CD4-positive, alpha-beta T cell treated with Interleukin-2 at 100 ng/mL for 4 hours (primary cell): ENCODE data around the gene IGSF3.

Source experiments
- DNase-seq: peaks from one replicate; pipeline ENCODE4 v3.0.0-alpha.2; 2020; ENCODE audit warnings: low spot score

The IGSF3 gene

GRCh38 chr1:116667575-116668105, at the start of gene IGSF3:
Gene IGSF3 (minus strand): TSS chr1:116667733. CDS start chr1:116666326, 1,407 bp downstream.
- DNase-seq: peak; percentile 17

- no peak for DNase-seq
Measured at GRCh38 chr1:116717318-116717717, 49.8 kb upstream of the IGSF3 start.

- no peak for DNase-seq
Measured at GRCh38 chr1:116716391-116716790, 48.9 kb upstream of the IGSF3 start.

GRCh38 chr1:116713474-116713873, 45.9 kb upstream of the IGSF3 start:
- no peak for DNase-seq

- no peak for DNase-seq
Measured at GRCh38 chr1:116712510-116712909, 45.0 kb upstream of the IGSF3 start.

GRCh38 chr1:116711263-116711840, 43.8 kb upstream of the IGSF3 start:
- DNase-seq: no peak

GRCh38 chr1:116710420-116711262, 43.1 kb upstream of the IGSF3 start:
- no peak for DNase-seq

- DNase-seq: no peak
Measured at GRCh38 chr1:116709666-116710167, 42.2 kb upstream of the IGSF3 start.

GRCh38 chr1:116708255-116708900, 40.8 kb upstream of the IGSF3 start:
- DNase-seq: no peak

- DNase-seq: no peak
Measured at GRCh38 chr1:116706841-116707240, 39.3 kb upstream of the IGSF3 start.

GRCh38 chr1:116706123-116706522, 38.6 kb upstream of the IGSF3 start:
- DNase-seq: no peak

- no peak for DNase-seq
Measured at GRCh38 chr1:116704278-116704677, 36.7 kb upstream of the IGSF3 start.

GRCh38 chr1:116699605-116700004, 32.1 kb upstream of the IGSF3 start:
- no peak for DNase-seq

- DNase-seq: no peak
Measured at GRCh38 chr1:116698244-116698595, 30.7 kb upstream of the IGSF3 start.

- DNase-seq: no peak
Measured at GRCh38 chr1:116697548-116698243, 30.2 kb upstream of the IGSF3 start.

GRCh38 chr1:116694524-116694923, 27.0 kb upstream of the IGSF3 start:
- DNase-seq: no peak

- no peak for DNase-seq
Measured at GRCh38 chr1:116693759-116694480, 26.4 kb upstream of the IGSF3 start.

GRCh38 chr1:116692879-116693278, 25.3 kb upstream of the IGSF3 start:
- DNase-seq: no peak

- no peak for DNase-seq
Measured at GRCh38 chr1:116690849-116691406, 23.4 kb upstream of the IGSF3 start.

GRCh38 chr1:116690396-116690848, 22.9 kb upstream of the IGSF3 start:
- no peak for DNase-seq
